ENCODE data around the gene HSPA12B. TPM values are rescaled to one million over a fixed set of nuclear protein-coding genes. Genes with fewer than 3 reads are reported as not detected.

The HSPA12B gene
- total and polyA plus RNA-seq, 2 donors (not counting 3 experiments of a cell fraction or from before 2014, with no cell fraction given), result 3.7 to 6.6 TPM

DNA sequence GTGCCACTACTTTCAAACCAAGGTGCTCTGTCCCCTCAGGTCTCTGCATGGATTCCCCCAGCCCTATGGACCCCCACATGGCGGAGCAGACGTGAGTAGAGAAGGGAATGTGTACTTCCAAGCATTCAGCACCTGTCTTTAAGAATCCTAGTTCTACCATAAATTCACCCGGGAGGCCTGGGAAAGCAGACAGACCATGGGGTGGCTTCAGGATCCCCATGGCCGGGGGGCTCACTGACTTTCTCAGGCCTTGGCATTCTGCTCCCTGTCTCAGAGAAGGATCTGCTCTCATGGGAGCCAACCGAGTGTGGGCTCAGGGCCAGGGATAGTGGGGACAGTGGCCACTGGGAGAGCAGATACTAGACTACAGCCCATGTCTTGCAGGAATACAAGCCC is 65.9 kb downstream of the HSPA12B start:
- DNase-seq (ENCODE audit: low read depth, low spot score), result no peak
- peaks cover 20% of the 10 kb centered on the region for H3K4me1 ChIP-seq (ENCODE audit: control insufficient read depth, extremely low read depth, insufficient read depth, low read length)
- no peaks in the 10 kb centered on the region for H3K9me1 ChIP-seq (replicated peaks; ENCODE audit: control insufficient read depth, extremely low read depth, insufficient read depth, low read length)
- no peak overlapping the region for H2AFZ ChIP-seq (ENCODE audit: low read depth, low read length)
- H3K27ac ChIP-seq (ENCODE audit: insufficient read depth, low read depth, low read length), result no peak overlapping the region
- intact Hi-C loops (cut with micrococcal nuclease) (no loop called here), dilution Hi-C loops (cut with MboI; ENCODE audit: extremely low pct_ligation_motif_present, low sequenced_read_pairs) (no loop called here)
- H3K4me3 ChIP-seq (replicated peaks in 1 of 3; ENCODE audit: insufficient read depth in 1 of 3, low read depth in 1 of 3, low read length in 3 of 3), result no peak overlapping the region
- POLR2A ChIA-PET, result no interaction called here
- FAIRE-seq, result no peak
- no peak overlapping the region for H3K4me2 ChIP-seq (ENCODE audit: insufficient read depth, low read length)
- no peaks in the 10 kb centered on the region for H3K27me3 ChIP-seq (ENCODE audit: control insufficient read depth in 2 of 2, insufficient read depth in 2 of 2, low read length in 2 of 2)
- H4K20me1 ChIP-seq (replicated peaks; ENCODE audit: control insufficient read depth, extremely low read depth, insufficient read depth, low read length), result no peaks in the 10 kb centered on the region
- H3K9me3 ChIP-seq (replicated peaks; ENCODE audit: control insufficient read depth, insufficient read depth, low read length), result no peaks in the 10 kb centered on the region
- H3K36me3 ChIP-seq (ENCODE audit: control insufficient read depth in 2 of 2, extremely low read depth in 1 of 2, insufficient read depth in 2 of 2, low read length in 2 of 2), result peaks cover 0 to 19% of the 10 kb centered on the region in 2 experiments
- TF ChIP-seq, protein P1, sequence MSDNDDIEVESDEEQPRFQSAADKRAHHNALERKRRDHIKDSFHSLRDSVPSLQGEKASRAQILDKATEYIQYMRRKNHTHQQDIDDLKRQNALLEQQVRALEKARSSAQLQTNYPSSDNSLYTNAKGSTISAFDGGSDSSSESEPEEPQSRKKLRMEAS (IDR thresholded peaks at IDR 0.05; ENCODE audit: insufficient read depth, insufficient read length), result no peak
- TF ChIP-seq EZH2 (IDR thresholded peaks at IDR 0.05; ENCODE audit: borderline replicate concordance, low read depth, low read length, severe bottlenecking), result no peak
- TF ChIP-seq GATA2 (IDR thresholded peaks at IDR 0.05; ENCODE audit: insufficient read depth, insufficient read length, low read depth, low read length), result no peak
- TF ChIP-seq POLR2AphosphoS5 (IDR thresholded peaks at IDR 0.05; ENCODE audit: insufficient read depth, low read depth, low read length), result no peak
- TF ChIP-seq POLR2A (IDR thresholded peaks at IDR 0.05; ENCODE audit: low read depth, low read length), result no peak
- TF ChIP-seq FOS (IDR thresholded peaks at IDR 0.05; ENCODE audit: borderline replicate concordance, insufficient read depth, low read length), result no peak
- TF ChIP-seq, protein P2, sequence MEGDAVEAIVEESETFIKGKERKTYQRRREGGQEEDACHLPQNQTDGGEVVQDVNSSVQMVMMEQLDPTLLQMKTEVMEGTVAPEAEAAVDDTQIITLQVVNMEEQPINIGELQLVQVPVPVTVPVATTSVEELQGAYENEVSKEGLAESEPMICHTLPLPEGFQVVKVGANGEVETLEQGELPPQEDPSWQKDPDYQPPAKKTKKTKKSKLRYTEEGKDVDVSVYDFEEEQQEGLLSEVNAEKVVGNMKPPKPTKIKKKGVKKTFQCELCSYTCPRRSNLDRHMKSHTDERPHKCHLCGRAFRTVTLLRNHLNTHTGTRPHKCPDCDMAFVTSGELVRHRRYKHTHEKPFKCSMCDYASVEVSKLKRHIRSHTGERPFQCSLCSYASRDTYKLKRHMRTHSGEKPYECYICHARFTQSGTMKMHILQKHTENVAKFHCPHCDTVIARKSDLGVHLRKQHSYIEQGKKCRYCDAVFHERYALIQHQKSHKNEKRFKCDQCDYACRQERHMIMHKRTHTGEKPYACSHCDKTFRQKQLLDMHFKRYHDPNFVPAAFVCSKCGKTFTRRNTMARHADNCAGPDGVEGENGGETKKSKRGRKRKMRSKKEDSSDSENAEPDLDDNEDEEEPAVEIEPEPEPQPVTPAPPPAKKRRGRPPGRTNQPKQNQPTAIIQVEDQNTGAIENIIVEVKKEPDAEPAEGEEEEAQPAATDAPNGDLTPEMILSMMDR (IDR thresholded peaks at IDR 0.05; ENCODE audit: extremely low read depth in 1 of 2, insufficient read depth in 1 of 2, low read depth in 1 of 2, low read length in 2 of 2), result no peak
- no peak for TF ChIP-seq MYC (IDR thresholded peaks at IDR 0.05; ENCODE audit: low read depth, low read length)
- no peak for TF ChIP-seq JUN (IDR thresholded peaks at IDR 0.05; ENCODE audit: borderline replicate concordance, insufficient read depth, insufficient read length, low read depth)
- H3K9ac ChIP-seq (replicated peaks; ENCODE audit: extremely low read depth, insufficient read depth, low read length), result no peak overlapping the region
- no TSS peak for BruUV-seq (replicated peaks)
- CTCF ChIA-PET, result no interaction called here
- H3K79me2 ChIP-seq (ENCODE audit: control insufficient read depth, insufficient read depth, low read length), result peaks cover 25% of the 10 kb centered on the region
